ENCODE results near the gene CHMP1B.

Gene CHMP1B

DNA sequence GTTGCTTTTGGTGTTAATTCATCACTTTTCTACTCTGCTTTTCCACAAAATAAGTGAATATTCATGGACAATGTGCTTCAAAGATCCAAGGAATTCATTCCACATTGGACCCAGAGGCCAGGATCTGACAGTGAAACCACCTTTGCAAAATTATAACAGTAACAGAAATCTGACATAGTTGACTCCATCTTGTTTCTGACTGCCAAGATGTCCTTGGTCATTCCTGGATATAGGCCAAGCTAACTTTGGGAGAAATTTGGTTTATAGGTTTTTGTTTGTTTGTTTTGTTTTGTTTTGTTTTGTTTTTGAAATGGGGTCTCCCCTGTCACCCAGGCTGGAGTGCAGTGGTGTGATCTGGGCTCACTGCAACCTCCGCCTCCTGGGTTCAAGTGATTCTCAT is 46.6 kb downstream of the CHMP1B start:
- in situ Hi-C loops (cut with HindIII; ENCODE audit: low sequenced_read_pairs), result no loop called here

DNA sequence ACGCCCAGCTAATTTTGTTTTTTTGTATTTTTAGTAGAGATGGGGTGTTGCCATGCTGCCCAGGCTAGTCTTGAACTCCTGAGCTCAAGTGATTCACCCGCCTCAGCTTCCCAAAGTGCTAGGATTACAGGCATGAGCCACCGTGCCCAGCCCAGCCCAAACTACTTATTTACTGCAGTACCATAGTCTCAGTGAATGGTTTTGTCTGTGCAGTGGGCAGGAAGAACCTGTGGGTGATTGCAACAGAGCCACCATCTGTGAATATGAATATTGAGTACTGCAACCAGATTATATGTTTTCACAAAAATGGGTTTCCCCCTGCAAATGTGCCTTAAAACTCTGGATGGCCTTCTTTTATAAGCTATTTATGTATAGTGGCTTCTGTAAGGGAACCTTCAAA is 47.9 kb downstream of the CHMP1B start:
- in situ Hi-C loops (cut with HindIII; ENCODE audit: low sequenced_read_pairs), result no loop called here

DNA sequence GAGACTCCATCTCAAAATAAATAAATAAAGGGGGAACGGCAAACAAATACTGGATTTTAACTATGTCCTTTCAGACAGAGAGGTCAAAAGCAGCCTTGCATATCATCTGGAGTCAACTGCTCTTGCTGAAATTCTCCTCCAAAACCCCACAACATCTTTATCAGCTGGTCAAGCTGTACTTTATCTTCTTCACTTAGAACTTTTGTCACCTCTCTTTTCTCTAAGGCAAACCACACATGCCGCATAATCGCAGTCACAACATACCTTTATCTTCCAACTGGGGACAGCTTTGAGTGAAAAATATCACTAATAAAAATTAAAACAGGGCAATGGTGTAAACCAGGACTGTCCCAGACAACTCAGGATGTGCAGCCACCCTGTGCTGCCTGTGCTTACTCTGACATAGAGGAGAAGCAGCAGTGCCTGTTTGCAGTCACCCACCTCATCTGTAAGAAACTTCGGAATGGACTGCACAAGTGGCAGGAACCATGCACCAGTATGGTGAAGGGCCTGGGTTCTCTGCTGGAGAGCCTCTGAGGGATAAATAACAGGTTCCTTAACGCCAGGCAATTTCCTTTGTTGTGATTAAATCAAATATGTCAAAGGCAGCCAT is 50.7 kb downstream of the CHMP1B start:
- in situ Hi-C loops (cut with HindIII; ENCODE audit: low sequenced_read_pairs), result no loop called here

DNA sequence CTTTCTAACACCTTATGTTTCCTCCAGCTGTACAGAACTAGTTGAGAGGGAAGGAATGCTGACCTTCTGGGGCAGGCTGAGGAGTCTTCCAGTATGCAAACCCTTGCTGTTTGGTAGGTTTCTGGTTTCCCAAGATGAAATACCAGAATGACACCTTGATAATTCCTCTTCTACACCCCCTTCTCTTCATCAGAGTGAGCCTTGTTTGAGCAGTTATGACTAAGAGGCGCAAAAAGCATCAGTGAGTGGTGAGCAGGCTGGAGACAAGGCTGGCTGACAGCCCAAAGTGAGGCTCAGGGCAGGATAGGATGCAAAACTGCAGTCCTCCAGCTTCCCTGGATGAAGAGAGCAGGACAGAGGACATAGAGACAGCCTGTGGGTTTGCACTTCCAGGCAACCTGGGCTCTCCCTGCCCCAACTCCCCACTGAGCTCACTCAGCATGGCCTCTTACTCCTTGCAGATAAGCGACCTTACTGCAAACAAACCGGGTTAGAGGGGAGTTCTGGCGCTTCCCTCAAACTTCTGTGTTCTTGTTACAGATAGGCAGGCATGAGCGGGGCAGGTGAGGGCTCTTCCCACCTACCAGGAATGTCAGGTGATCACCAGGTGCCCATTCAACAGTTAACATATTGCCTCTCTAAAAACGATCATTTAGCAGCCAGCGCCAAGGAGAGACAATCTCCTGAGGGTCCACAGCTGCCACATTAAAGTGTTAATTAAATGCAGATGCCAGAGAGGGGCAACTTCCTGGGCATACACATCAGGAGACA is 51.5 kb downstream of the CHMP1B start:
- in situ Hi-C loops (cut with HindIII; ENCODE audit: low sequenced_read_pairs), result no loop called here
